Large intestine (tissue), 3 donors: ENCODE results near the gene SHISAL2B. TPM values are rescaled to one million over a fixed set of nuclear protein-coding genes. Genes with fewer than 3 reads are reported as not detected.

Source experiments
- DNase-seq, 2 donors: peaks; one replicate each; pipeline versions ENCODE4 v3.0.0 to v3.0.0-alpha.2; 2013
- H3K27ac ChIP-seq: one replicate; pipeline ENCODE4 v1.5.1; 2013; ENCODE audit warnings: low read length
- H3K27me3 ChIP-seq: 2 replicates; pipeline ENCODE4 v1.6.1; 2013; ENCODE audit warnings: low read length; ENCODE audit not compliant: control insufficient read depth, insufficient read depth
- H3K36me3 ChIP-seq: 2 replicates; pipeline ENCODE4 v1.6.1; 2013; ENCODE audit warnings: low read length; ENCODE audit not compliant: control insufficient read depth, insufficient read depth
- H3K4me1 ChIP-seq: one replicate; pipeline ENCODE4 v1.6.1; 2013; ENCODE audit warnings: low read length; ENCODE audit not compliant: control insufficient read depth, insufficient read depth
- H3K4me3 ChIP-seq: one replicate; pipeline ENCODE4 v1.5.1; 2013; ENCODE audit warnings: low read length
- H3K9me3 ChIP-seq: one replicate; pipeline ENCODE4 v1.6.1; 2013; ENCODE audit warnings: mild to moderate bottlenecking, low read depth, low read length, moderate library complexity; ENCODE audit not compliant: control insufficient read depth
- WGBS: methylation state at CpG from one replicate; pipeline ENCODE4 v1.1.5; 2013; ENCODE audit warnings: low lambda C conversion rate; ENCODE audit not compliant: insufficient coverage; 5-methylcytosine and 5-hydroxymethylcytosine counted together
- polyA plus RNA-seq: library from polyadenylated mRNA; unstranded; fragments of 120-200 nt; gene quantifications from one replicate; pipeline ENCODE4 v1.2.1, GENCODE V29; 2013

Gene SHISAL2B
- polyA plus RNA-seq, 1 donor = 0.06 TPM

- H3K4me3 ChIP-seq = no peak overlapping the region
- H3K27ac ChIP-seq = peak overlapping the region; percentile 23
- H3K36me3 ChIP-seq = no peaks in the 10 kb centered on the region
- peaks cover 12% of the 10 kb centered on the region for H3K4me1 ChIP-seq
- WGBS = no CpG with 5 or more reads among the region's 1 CpG
- H3K9me3 ChIP-seq = no peaks in the 10 kb centered on the region
- no peaks in the 10 kb centered on the region for H3K27me3 ChIP-seq
- DNase-seq = peak; percentile 18 to 67
These were observed 24.2 kb upstream of the SHISAL2B start for GRCh38 chr5:64666078-64666477.

- Histone ChIP-seq H3K4me3 (no peak overlapping the region), H3K4me1 (peaks cover 12% of the 10 kb centered on the region), H3K27ac (no peak overlapping the region), H3K27me3 (no peaks in the 10 kb centered on the region), H3K36me3 (no peaks in the 10 kb centered on the region), H3K9me3 (no peaks in the 10 kb centered on the region)
- 95% methylated on average over 2 of the region's 4 CpGs for WGBS
- no peak for DNase-seq
These were observed 23.2 kb upstream of the SHISAL2B start for GRCh38 chr5:64667068-64667467.

DNA sequence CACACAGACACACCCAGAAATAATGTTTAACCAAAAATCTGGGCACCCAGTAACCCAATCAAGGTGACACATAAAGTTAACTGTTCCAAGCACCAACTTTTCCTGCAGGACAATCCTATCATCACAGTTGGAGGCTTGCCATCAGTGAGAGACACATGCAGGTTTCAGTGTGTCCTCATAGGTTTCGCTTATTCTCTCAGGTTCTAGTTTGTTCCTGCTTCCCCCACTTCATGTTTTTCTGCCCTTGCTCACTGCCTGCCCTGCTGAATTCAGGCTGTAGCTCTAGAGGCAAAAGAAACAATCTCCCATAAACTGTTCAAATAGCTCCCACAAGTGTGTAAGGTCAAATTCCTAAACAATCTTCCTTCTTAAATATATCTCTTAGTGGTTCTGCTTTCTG lies 20.0 kb upstream of the SHISAL2B start:
- Histone ChIP-seq H3K27ac (no peak overlapping the region), H3K4me1 (peaks cover 12% of the 10 kb centered on the region), H3K9me3 (no peaks in the 10 kb centered on the region), H3K4me3 (no peak overlapping the region), H3K36me3 (no peaks in the 10 kb centered on the region), H3K27me3 (no peaks in the 10 kb centered on the region)
- no CpG with 5 or more reads among the region's 1 CpG for WGBS
- DNase-seq = no peak

- H3K36me3 ChIP-seq = no peaks in the 10 kb centered on the region
- WGBS = no CpG with 5 or more reads among the region's 3 CpGs
- H3K4me3 ChIP-seq = no peak overlapping the region
- no peaks in the 10 kb centered on the region for H3K27me3 ChIP-seq
- no peak for DNase-seq
- no peak overlapping the region for H3K27ac ChIP-seq
- H3K9me3 ChIP-seq = no peaks in the 10 kb centered on the region
- H3K4me1 ChIP-seq = peaks cover 1% of the 10 kb centered on the region
These were observed 18.6 kb upstream of the SHISAL2B start for GRCh38 chr5:64671678-64672077.

- Histone ChIP-seq H3K9me3 (no peaks in the 10 kb centered on the region), H3K4me3 (no peak overlapping the region), H3K27ac (no peak overlapping the region), H3K27me3 (peaks cover 2% of the 10 kb centered on the region), H3K36me3 (no peaks in the 10 kb centered on the region), H3K4me1 (no peaks in the 10 kb centered on the region)
- no peak for DNase-seq
- no CpG with 5 or more reads among the region's 5 CpGs for WGBS
These were observed 11.9 kb upstream of the SHISAL2B start for GRCh38 chr5:64678374-64678773.

DNA sequence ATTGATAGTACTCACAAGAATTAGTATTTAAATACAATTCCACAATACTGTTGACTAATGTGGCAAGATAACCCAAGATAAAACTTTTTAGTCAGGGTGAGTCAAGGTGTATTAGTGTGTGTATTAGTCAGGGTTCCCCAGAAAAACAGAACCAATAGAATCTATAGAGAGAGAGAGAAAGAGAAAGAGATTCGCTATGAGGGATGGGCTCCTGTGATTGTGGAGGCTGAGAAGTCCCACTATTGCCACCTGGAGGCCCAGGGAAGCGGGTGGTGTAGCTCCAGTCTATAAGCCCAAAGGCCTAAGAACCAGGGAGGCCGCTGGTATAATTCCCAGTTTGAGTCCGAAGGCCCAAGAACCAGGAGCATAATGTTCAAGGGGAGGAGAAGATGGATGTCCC lies 10.0 kb upstream of the SHISAL2B start:
- H3K4me3 ChIP-seq = no peak overlapping the region
- H3K36me3 ChIP-seq = no peaks in the 10 kb centered on the region
- no peaks in the 10 kb centered on the region for H3K9me3 ChIP-seq
- WGBS = no CpG with 5 or more reads among the region's 4 CpGs
- H3K27me3 ChIP-seq = peaks cover 2% of the 10 kb centered on the region
- no peak for DNase-seq
- no peak overlapping the region for H3K27ac ChIP-seq
- H3K4me1 ChIP-seq = no peaks in the 10 kb centered on the region

DNA sequence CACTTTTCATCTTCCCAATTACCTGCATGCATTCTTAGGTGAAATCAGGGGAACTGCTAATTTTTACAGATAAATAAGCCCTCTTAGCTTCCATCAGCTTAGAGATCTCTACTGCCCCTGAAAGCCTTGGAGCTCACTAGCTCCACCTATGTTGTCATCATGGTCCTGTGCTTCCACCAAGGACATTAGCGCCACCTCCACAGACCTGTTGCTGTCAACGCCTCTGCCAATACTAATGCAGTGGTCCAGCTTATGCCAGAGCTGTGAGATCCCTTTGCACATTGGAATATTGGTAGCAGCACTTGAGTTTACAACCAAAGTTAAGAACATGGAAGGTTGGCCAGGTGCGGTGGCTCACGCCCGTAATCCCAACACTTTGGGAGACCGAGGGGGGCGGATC lies 7.7 kb upstream of the SHISAL2B start:
- Histone ChIP-seq H3K4me1 (no peaks in the 10 kb centered on the region), H3K9me3 (no peaks in the 10 kb centered on the region), H3K27ac (no peak overlapping the region), H3K27me3 (peaks cover 3% of the 10 kb centered on the region), H3K4me3 (no peak overlapping the region), H3K36me3 (no peaks in the 10 kb centered on the region)
- no CpG with 5 or more reads among the region's 7 CpGs for WGBS
- no peak for DNase-seq

DNA sequence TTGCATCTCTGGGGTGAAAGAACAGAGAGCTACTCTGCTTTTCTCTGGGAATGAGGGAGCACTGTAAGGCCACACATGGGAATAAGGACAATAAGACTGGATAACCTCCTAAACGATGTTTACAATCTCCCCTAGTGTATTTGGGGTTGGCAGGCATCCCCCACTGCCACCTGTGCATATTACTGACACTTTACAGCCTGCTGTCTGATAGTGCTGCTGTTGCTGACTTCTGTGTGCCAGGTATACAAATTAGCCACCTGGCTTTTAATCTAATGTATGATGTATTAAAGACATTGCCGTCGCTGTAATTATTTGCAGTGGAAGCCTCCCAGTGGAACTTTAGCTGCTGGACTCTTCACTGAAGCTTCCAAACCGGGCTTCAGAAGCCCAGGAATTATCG lies 4.4 kb upstream of the SHISAL2B start:
- no CpG with 5 or more reads among the region's 5 CpGs for WGBS
- Histone ChIP-seq H3K9me3 (no peaks in the 10 kb centered on the region), H3K4me1 (peaks cover 3% of the 10 kb centered on the region), H3K4me3 (no peak overlapping the region), H3K27ac (no peak overlapping the region), H3K27me3 (peaks cover 28% of the 10 kb centered on the region), H3K36me3 (no peaks in the 10 kb centered on the region)
- DNase-seq = no peak

DNA sequence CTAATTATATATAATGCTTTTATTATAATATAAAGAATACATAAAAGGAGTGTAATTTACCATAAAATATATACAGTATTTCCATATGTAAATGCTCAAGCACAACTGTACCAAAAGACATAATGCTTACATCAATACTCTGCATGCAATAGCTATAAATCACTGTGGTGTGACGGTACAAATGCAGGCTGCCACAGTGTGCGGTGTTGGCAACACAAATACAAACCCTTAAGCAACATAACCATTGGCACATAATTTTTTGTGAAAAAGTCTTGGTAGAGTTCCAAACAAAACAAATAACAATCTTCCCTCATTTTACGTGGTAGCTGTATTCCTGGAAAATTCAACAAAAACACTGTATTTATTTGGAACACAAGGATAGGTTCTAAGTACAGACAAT lies 1.9 kb upstream of the SHISAL2B start:
- H3K9me3 ChIP-seq = no peaks in the 10 kb centered on the region
- no peak overlapping the region for H3K27ac ChIP-seq
- no peak overlapping the region for H3K4me3 ChIP-seq
- no peak for DNase-seq
- H3K36me3 ChIP-seq = no peaks in the 10 kb centered on the region
- peaks cover 3% of the 10 kb centered on the region for H3K4me1 ChIP-seq
- H3K27me3 ChIP-seq = peaks cover 47% of the 10 kb centered on the region
- WGBS = 100% methylated on average over 1 of the region's 3 CpGs

GRCh38 chr5:64688965-64689364 lies 1.3 kb upstream of the SHISAL2B start:
- Histone ChIP-seq H3K36me3 (no peaks in the 10 kb centered on the region), H3K4me3 (no peak overlapping the region), H3K27me3 (peaks cover 47% of the 10 kb centered on the region), H3K27ac (no peak overlapping the region), H3K9me3 (no peaks in the 10 kb centered on the region), H3K4me1 (peaks cover 3% of the 10 kb centered on the region)
- no peak for DNase-seq
- WGBS = no CpG with 5 or more reads among the region's 3 CpGs

DNA sequence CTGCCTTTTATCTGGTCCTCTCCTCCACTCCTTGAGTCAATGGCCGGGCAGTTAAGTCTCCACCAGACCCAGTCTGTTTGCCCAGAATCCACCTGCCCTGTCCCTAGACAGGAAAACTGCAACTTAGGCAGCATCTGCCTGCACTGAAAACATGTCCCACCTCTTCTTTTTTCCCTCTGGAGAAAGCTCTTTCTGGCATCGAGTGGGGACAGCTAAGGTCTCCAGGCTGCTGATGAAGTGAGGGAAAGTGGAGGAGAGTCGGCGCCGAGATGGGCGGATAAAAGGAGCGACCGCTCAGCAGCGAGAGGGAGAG lies 243 bp upstream of the SHISAL2B start:
- H3K27ac ChIP-seq = no peak overlapping the region
- no peaks in the 10 kb centered on the region for H3K36me3 ChIP-seq
- H3K27me3 ChIP-seq = peaks cover 47% of the 10 kb centered on the region
- peak overlapping the region; percentile 22 for H3K4me3 ChIP-seq
- WGBS = 0% methylated on average over 2 of the region's 9 CpGs
- H3K4me1 ChIP-seq = peaks cover 3% of the 10 kb centered on the region
- no peak for DNase-seq
- no peaks in the 10 kb centered on the region for H3K9me3 ChIP-seq
